Measurements from ENCODE around the gene RPIA.

DNA sequence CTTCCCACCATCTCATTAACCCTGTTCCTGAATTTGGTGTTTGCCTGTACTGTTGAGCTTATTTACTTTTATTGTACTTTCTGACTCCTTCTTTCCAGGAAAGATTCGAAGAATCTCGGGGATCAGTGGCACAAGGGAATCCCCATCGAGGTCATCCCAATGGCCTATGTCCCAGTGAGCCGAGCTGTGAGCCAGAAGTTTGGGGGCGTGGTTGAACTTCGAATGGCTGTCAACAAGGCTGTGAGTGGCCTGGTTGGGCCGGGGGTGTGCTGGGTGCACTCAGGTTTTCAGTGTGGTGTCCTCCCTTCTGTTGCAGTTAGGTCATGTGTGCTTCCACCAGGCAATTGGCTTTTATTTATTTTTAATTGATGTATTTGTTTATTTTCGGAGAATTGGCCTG lies 45.0 kb downstream of the RPIA start:
- TF ChIP-seq, protein P1, sequence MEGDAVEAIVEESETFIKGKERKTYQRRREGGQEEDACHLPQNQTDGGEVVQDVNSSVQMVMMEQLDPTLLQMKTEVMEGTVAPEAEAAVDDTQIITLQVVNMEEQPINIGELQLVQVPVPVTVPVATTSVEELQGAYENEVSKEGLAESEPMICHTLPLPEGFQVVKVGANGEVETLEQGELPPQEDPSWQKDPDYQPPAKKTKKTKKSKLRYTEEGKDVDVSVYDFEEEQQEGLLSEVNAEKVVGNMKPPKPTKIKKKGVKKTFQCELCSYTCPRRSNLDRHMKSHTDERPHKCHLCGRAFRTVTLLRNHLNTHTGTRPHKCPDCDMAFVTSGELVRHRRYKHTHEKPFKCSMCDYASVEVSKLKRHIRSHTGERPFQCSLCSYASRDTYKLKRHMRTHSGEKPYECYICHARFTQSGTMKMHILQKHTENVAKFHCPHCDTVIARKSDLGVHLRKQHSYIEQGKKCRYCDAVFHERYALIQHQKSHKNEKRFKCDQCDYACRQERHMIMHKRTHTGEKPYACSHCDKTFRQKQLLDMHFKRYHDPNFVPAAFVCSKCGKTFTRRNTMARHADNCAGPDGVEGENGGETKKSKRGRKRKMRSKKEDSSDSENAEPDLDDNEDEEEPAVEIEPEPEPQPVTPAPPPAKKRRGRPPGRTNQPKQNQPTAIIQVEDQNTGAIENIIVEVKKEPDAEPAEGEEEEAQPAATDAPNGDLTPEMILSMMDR (IDR thresholded peaks at IDR 0.05; ENCODE audit: low read depth, low read length) = no peak
- TF ChIP-seq POLR2A (IDR thresholded peaks at IDR 0.05; ENCODE audit: extremely low read depth, insufficient read length) = no peak
- TF ChIP-seq, protein P2, sequence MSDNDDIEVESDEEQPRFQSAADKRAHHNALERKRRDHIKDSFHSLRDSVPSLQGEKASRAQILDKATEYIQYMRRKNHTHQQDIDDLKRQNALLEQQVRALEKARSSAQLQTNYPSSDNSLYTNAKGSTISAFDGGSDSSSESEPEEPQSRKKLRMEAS (IDR thresholded peaks at IDR 0.05; ENCODE audit: low read depth, low read length) = no peak
